ENCODE results near the gene AKAP6.

GRCh38 chr14:32460267-32460666, 131.2 kb downstream of the AKAP6 start:
- no peak for TF ChIP-seq CTCF (IDR thresholded peaks at IDR 0.05; ENCODE audit: low read depth, low read length, missing input control)
- no peak for TF ChIP-seq ZBTB33 (IDR thresholded peaks at IDR 0.05)
- no peak for TF ChIP-seq GABPA (IDR thresholded peaks at IDR 0.05 in 1 of 2, conservative IDR thresholded peaks at IDR 0.05 in 1 of 2)
- TF ChIP-seq TAF1 (conservative IDR thresholded peaks at IDR 0.05) = no peak
- TF ChIP-seq REST (IDR thresholded peaks at IDR 0.05) = no peak
- no peak for TF ChIP-seq FOXA1 (IDR thresholded peaks at IDR 0.05)
- no peak for TF ChIP-seq YY1 (IDR thresholded peaks at IDR 0.05)
